GM21381 (cell line): ENCODE measurements around the gene MPZL1.

ENCODE experiments used
- ATAC-seq: cut with Tn5 transposase; IDR thresholded peaks from one replicate; pipeline ENCODE4 v1.9.1; 2021; ENCODE audit warnings: mild to moderate bottlenecking, moderate library complexity; ENCODE audit not compliant: unreplicated experiment

MPZL1 gene

DNA sequence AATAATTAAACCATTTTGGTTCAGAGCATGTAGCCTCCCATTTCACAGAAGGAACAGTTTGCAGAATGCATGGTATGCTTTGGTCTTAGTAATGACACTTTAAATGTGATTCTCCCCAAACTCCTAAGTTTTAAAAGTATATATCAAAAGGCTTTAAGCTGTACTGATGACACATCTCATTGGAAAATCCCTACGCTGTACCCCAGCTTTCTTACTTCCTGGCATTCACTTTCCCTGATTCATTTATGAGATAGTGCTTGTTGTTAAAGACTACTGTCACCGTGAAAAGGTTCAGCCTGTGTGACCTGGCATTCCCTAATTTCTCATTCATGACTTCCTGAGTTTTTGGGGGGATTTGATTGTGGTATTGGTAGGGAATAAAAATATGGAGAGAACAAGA lies 53.4 kb downstream of the MPZL1 start:
- no peak for ATAC-seq

DNA sequence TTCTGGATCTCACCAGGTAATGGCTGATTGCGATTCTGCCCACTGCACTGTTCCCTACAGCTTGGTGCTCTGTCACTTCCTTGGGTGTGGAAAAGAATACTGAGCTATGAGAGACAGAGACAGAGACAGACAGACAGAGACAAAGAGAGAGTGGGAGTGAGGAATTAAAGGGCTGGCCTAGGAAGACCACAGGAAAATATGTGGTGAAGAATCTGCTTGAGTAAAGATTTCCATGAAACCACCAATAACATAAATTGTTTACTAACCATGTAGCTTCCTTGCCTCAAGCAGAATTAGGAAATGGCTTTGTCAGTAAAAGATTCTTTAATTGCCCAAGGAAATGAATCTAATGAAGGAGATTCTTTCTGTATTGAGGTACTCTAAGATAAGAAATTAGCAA lies 54.4 kb downstream of the MPZL1 start:
- ATAC-seq, result no peak

DNA sequence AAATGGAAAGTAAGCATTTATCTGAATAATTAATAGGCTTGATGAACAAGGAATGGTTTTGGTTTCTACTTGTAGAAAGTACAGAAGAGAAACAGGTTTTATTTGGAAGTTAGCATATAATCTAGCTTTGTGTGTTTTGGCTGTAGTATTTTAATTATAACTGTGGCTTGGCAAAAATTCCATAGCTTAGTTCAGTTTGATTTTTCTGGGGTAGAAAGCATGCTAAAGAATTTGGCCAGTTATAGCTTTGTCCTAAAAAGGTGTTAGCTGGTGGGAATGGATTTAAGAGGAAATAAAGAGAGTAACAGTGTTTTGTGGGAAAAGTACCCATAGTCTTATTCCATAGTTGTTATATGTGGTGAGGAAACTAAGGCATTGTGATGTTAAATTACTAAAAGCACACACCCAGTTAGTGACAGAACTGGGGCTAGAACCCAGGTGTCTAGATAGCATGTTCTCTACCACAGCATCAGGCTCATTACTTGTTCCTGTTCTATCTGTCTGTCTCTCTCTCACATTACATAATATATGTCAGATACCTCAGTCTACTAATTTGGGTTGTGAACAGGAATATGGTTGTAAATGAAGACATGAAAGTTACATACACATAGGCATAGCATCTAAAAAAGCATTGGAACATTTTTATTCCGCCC lies 55.0 kb downstream of the MPZL1 start:
- no peak for ATAC-seq

GRCh38 chr1:167777269-167777650 lies 55.5 kb downstream of the MPZL1 start:
- no peak for ATAC-seq

GRCh38 chr1:167781558-167781957 lies 59.8 kb downstream of the MPZL1 start:
- no peak for ATAC-seq

DNA sequence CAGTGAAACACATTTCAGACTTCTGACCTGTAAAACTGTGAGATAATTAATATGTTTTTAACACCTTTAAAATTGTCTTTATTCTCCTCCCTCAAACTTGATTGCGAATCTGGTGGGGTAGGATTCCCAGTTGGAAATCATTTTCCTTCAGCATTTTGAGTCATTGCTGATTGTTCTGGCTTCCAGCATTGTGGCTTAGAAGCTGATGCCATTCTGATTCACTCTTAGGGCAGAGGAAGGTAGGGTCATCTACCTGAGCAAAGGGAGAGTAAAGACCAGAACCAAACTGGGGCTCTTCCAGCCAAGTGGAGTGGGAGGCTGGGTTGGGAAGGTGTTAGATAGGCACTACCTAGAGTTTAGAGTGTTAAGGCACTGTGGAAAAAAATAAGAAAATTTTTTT lies 61.2 kb downstream of the MPZL1 start:
- ATAC-seq, result no peak

DNA sequence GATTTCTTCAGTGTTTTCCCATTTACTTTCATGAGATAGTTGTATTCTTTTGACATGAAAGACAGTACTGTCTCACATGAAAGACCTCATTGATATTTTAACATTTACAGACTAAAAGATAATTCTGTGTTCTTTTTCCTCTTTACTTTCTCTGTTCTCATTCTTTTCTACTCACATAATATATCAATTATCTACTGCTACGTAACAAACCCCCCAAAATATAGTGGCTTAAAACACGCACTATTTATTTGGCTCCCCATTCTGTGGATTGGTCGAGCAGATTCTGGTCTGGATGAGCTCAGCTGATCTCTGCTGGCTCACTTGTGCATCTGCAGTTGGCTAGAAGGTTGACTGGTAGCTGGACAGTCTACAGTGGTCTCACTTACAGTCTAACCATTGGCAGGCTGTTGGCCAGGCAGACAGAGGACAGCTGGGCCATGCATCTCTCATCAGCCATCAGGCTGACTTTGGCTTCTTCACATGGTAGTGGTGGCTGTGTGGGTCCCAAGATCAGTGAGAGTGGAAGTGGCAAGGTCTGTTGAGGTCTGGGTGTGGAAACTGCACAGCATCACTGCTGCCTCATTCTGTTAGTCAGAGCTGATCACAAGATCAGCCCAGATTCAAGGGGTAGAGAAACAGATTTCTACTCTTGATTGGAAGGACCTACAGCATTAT lies 63.2 kb downstream of the MPZL1 start:
- no peak for ATAC-seq

- no peak for ATAC-seq
Observed at GRCh38 chr1:167786502-167786901, 64.7 kb downstream of the MPZL1 start.

GRCh38 chr1:167789501-167789900 lies 67.7 kb downstream of the MPZL1 start:
- no peak for ATAC-seq

DNA sequence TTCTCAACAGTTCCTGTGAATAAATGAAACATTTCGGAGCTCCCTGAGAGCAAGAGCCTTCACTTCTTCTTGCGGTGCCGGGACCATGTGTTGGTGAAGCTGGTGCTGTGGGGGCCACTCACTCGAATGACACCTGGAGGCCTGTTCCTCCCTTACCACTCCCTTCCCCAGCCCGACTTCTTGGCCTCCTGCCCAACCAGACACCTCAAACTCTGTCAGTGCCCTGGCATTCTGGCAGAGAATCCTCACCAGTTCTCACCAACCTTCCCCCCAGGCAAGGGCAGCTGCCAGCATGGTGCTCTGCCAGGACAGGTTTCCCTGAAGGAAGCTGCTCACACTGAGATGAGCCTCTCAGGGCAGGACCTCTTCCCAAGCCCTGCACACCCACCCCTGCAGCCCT lies 68.3 kb downstream of the MPZL1 start:
- no peak for ATAC-seq

DNA sequence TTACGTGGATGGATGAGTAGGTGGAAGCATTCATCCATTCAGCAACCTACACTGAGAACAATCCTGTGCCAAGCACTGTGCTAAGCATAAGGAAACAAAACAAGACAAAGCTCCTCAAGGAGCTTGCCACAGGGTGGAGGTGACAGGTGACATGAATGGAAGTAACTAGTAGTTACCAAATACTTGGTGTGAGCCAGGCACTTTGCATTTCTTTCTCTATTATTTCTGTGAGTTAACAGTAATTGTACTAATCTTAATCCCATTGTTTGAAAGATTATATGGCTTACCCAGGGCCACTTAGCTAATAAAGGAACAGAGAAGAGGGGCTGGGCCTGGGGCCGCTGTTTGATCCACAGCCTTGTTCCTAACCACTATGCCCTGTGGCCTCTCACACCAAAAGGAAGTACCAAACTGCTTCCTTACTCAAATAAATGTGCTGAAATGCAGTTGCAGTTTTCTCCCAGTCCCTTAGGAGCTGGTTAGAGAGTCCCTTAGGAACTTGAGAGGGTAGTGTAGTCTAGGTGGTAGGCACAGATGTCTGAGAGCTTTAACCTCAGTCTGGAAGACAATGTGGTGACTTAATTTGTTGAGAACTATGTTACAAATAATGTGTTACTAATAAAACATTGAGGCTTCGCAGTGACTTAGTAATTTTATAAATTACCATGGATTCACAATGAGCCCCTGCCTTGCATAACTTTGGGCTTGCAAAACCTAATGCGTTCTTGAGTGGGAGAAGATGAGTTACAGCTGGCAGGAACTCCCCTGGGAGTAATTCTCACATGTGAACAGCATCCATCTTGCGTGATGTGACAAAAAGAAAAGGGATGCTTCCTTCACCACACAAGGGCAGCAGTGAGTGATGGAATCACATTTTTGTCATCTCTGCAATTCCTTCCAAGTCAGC lies 69.8 kb downstream of the MPZL1 start:
- no peak for ATAC-seq

DNA sequence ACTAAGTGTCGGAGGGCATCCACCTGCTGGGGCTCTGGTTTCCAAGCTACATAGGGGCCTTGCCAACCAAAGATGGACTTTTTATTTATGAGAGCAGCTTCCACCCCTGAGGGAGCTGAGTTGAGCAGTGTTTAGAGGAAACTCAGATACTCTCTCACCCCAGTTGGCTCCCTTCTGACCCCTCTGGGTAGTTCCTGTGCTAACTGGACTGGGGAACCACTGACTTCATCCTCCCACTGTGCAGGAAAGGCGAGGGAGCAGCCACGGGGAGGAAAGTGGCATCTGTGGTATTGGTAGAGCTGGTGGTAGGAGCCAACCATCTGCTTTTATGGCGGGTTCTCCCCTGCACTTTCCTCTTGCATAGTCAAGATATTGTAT lies 70.4 kb downstream of the MPZL1 start:
- ATAC-seq, result no peak

GRCh38 chr1:167794043-167794442 lies 72.3 kb downstream of the MPZL1 start:
- no peak for ATAC-seq

GRCh38 chr1:167795810-167796740 lies 74.3 kb downstream of the MPZL1 start:
- no peak for ATAC-seq

GRCh38 chr1:167797015-167797414 lies 75.2 kb downstream of the MPZL1 start:
- no peak for ATAC-seq

GRCh38 chr1:167798952-167799351 lies 77.2 kb downstream of the MPZL1 start:
- ATAC-seq, result no peak

GRCh38 chr1:167799747-167800146 lies 78.0 kb downstream of the MPZL1 start:
- ATAC-seq, result no peak

GRCh38 chr1:167800251-167800650 lies 78.5 kb downstream of the MPZL1 start:
- no peak for ATAC-seq

GRCh38 chr1:167802235-167802634 lies 80.5 kb downstream of the MPZL1 start:
- no peak for ATAC-seq

DNA sequence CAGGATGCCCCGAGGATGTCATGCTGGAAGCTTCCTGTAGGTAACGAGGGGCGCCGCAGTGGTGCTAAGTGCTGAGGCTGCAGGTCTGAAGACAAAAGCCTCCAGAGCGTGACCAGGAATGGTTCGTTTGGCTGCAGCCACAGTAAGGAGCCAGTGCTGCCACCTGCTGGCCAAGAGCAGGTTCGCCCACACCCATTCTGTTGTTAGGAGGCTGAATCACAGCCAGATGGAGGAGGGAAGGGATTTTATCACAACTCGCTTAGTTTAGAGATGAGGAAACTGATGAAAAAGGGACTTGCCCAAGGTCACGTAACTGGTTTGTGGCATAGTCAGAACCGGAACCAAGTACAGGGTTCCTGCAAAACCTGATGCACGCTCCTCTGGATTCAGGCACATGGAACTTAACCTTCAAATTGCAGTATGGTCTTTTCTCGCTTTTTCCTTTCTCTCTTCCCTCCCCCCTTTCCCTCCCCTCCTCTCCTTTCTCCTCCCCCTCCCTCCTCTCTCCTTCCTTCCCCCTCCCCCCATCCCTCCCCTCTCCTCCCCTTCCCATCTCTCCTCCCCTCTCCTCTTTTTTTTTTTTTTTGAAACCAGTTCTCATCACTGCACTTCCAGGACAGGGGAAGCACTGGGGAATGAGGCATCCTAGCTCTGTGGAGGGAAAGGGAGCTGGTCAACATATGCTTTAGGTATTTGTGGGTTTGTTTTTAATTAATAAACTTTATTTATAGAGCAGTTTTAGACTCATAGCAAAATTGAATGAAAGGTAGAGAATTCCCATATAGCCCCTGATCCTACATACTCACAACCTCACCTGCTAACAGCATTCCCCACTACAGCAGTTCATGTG lies 81.8 kb downstream of the MPZL1 start:
- peak; percentile 86 for ATAC-seq
